Activated T-cell treated with anti-CD3 and anti-CD28 coated beads for 1 hour (primary cell): ENCODE results near the gene ARG2.

Source experiments
- DNase-seq: peaks from one replicate; pipeline ENCODE4 v3.0.0-alpha.2; 2020; ENCODE audit warnings: low read depth

Gene ARG2

DNA sequence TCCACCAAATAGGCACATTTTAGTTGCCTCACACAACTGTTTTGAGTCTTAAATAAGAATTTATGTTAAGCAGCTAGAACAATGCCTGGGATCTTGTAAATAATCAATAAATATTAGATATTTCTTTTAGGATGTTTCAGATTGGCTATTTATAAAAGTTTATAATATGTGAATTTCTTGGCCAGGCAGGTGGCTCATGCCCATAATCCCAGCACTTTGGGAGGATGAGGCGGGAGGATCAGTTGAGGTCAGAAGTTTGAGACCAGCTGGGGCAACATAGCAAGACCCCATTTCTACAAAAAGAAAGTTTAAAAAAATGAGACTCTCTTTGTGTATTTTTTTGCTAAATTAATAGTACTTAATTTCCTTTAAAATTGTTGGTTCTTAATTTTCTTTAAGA lies 21.8 kb downstream of the ARG2 start:
- DNase-seq = no peak

- no peak for DNase-seq
Measured at GRCh38 chr14:67641902-67642749, 22.4 kb downstream of the ARG2 start.

DNA sequence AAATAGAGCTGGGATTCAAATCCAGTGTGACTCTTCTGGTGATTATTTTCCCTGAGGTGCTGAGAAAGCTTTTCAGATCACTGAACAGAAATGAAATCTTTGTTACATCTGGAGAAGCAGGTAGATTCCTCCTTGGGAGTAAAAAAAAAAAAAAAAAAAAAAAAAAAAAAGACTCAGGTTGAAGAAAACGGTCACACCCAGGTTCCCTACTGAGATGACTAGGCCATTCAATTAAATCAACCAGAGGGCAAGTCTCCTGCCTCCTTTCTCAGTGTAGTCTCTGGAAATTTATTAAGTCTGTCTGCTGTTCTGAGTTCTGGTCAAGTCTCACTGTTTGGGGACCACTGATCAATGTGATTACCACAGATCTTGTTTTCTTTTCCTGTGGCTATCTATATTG lies 24.0 kb downstream of the ARG2 start:
- no peak for DNase-seq

GRCh38 chr14:67644428-67644827 lies 24.7 kb downstream of the ARG2 start:
- DNase-seq = no peak

DNA sequence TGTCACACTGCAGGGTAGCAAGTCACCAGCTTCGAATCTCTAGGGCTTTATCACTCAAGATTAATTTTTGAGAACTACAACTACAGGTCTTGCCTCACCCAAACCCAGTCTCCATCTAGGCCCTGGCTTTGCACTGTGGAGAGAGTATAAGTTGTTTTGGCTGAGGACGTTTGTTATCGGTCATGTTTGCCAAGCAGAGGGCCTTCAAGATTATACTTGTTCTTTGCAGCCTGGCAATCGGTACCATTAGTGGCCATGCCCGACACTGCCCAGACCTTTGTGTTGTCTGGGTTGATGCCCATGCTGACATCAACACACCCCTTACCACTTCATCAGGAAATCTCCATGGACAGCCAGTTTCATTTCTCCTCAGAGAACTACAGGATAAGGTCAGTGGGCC lies 25.7 kb downstream of the ARG2 start:
- no peak for DNase-seq

DNA sequence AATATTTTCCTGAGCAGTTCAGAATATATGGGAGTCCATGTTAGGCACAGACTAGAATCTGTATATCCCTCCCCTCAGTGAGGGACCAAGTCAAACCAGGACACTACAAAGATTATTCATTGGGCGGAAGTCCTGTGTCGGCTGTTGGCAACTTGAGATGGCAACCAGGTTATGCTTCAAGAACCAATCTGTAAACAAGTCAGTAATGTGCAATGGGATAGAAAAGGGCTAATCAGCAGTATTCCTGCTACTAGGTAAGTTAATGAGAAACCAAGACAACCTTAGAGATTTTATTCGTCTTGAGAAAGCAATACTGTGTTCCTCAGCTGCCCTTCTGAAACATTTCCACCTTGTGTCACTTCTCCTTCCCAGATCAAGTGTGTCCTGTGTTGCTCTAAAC lies 26.4 kb downstream of the ARG2 start:
- no peak for DNase-seq

DNA sequence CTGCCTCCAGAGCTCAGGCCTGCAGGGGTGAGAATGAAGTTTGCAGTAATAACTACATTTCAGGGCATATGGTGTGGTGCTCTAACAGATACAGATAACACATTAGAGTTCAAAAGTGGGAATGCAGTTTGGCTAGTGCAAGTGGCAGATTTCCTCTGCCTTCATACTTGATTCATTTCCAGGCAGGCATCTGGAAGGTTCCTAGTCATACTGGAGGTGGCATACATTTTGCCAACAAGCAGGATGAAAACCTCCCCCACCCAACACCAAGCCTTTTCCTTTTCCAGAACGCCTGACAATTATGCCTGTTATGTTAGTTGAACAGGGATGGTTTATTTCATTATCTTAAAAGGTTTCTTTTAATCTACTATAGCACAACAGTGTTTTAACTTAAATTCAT lies 30.4 kb downstream of the ARG2 start:
- no peak for DNase-seq

DNA sequence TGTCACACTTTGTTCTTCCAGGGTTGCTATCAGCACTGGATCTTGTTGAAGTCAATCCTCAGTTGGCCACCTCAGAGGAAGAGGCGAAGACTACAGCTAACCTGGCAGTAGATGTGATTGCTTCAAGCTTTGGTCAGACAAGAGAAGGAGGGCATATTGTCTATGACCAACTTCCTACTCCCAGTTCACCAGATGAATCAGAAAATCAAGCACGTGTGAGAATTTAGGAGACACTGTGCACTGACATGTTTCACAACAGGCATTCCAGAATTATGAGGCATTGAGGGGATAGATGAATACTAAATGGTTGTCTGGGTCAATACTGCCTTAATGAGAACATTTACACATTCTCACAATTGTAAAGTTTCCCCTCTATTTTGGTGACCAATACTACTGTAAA lies 31.0 kb downstream of the ARG2 start:
- no peak for DNase-seq

- no peak for DNase-seq
Measured at GRCh38 chr14:67652189-67652588, 32.5 kb downstream of the ARG2 start.

- no peak for DNase-seq
Measured at GRCh38 chr14:67653651-67654280, 34.0 kb downstream of the ARG2 start.

- DNase-seq = no peak
Measured at GRCh38 chr14:67663633-67664032, 43.9 kb downstream of the ARG2 start.

- no peak for DNase-seq
Measured at GRCh38 chr14:67665868-67666267, 46.1 kb downstream of the ARG2 start.

DNA sequence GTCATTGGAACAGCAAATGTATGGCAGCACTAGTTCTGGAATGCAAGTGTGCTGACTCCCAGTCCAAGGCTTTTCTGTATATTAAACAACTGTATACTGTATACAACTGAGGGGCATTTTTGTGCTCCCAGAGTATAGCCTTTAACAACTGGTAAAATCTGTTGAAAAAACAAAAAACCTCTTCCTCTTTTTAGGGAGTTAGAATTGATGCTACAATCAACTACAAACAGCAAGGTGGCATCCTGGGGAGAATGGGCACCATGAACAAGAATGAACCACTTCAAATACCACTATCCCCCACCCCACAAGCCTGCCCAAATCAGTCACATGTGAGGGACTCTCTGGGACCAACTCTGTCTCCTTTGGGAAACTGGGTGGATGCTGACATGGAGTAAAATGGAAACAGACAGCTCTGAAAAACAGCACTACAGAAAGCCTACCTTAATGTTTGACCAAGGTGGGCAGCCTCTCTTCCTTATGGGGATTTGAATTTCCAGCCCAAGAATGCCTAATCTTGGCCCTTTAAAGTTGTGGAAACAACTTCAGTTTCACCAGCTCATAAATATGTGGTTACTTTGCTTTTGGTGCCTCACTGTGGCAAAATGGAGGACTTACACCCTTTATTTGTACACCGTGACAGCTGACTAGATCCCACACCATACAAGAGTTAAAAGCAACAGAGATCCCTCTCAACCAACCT lies 47.2 kb downstream of the ARG2 start:
- no peak for DNase-seq

- no peak for DNase-seq
Measured at GRCh38 chr14:67668559-67668958, 48.8 kb downstream of the ARG2 start.

- DNase-seq = no peak
Measured at GRCh38 chr14:67673451-67673850, 53.7 kb downstream of the ARG2 start.

- peak; percentile 41 for DNase-seq
Measured at GRCh38 chr14:67674139-67674479, 54.4 kb downstream of the ARG2 start.

DNA sequence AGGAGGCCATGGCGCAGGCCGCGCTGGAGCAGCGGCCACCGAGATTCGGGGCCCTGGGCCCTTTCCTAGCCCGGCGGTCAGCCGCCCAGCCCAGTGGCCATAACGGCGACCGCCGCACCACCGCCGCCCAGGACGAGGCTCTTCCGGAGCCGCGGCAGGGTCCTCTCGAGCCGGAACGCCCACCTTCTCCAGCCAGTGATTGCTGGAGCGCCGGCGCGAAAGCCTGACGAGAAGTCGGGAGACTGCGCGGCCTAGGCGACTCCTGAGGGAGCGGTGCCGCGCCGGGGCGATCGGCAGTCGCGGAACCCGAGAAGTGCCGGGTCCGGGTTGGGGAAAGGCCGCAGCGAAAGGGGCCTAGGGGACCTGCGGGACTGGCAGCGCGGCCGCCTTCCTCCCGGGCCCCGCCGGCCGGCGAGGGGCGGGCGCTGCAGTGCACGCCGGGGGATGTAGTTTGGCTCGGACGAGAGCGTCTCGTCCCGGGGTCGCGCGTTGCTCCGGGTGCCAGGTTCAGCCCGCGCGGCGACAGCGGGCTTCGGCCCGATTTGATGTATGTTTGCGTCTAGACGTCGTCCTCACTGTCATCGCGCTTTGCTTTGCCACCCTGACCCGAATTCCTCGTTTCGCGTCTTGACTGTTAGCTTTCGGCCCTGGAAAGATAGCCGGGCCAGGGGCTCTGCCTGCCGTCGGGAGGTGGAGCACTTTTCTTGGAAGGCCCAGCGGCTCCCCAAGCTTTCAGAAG lies 54.9 kb downstream of the ARG2 start, which contains the start of gene VTI1B:
TSS of gene VTI1B (minus strand) at position 153 of the 739 bp plus-strand sequence. CDS start at position 10, 143 bp downstream.
- DNase-seq = peak; percentile 64

GRCh38 chr14:67675219-67675582 lies 55.5 kb downstream of the ARG2 start:
- no peak for DNase-seq

DNA sequence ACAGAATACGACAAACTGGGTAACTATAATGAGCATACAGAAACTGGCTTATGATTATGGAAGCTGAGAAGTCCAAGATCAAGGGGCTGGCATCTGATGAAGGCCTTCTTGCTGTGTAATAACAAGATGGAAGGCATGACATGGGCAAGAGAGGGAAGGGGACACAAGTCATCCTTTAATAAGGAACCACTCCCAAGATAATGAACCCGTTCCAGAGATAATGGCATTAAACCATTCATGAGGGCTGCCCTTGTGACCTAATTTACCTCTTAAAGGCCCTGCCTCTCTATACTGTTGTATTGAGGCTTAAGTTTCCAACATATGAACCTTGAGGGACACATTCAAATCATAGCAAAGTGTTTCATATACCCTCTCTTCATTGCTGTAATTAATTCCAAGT lies 59.3 kb downstream of the ARG2 start:
- DNase-seq = no peak

DNA sequence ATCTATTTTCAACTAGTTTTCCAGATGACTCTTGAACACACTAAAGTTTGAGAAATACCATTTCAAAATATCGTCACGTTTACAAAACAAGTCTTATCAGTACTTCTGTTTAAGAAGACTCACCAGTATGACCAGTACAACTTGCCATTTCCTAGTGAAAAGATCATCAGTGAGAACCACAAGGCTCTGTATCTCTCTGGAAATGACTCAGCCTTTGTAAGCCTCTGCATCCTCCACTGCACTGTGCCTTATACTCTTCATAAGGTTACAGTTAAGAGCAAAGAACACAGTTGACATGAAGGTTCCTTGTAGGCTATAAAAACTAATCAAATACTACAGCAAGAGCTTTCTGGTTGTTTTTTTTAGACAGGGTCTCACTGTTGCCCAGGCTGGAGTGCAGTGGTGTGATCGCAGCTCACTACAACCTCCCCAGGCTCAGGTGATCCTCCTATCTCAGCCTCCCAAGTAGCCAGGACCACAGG lies 60.4 kb downstream of the ARG2 start:
- no peak for DNase-seq

DNA sequence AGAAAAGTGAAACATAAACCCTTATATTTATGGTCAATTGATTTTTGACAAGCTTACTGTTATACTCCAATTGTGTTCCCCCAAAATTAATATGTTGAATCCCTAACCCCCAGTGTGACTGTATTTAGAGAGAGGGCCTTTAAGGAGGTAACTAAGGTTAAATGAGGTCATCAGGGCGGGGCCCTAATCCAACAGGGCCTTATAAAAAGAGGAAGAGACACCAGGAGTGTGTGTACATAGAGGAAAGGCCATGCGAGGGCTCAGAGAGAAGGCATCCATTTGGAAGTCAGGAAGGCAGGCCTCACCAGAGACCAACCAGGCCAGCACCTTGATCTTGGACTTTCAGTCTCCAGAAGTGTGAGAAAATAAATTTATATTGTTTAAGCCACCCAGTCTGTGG lies 61.2 kb downstream of the ARG2 start:
- no peak for DNase-seq

DNA sequence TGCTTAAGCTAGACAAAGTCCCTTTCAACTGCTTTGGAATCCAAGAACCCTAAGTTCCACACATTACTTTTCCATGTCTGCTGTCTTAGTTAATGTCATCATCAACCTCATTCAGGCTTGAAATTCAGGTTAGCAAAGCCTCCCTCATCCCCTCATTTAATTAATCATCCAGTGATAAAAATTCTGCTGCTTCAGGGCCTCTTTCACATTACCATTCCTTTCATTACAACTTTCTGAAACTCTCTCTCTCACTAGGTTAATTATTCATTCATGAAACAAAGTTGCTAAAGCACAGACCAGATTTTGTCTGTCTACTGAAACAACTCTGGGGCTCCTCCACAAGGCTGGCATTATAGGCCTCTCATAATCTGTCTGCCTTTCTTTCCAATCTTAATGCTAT lies 64.1 kb downstream of the ARG2 start:
- DNase-seq = no peak
